Neural progenitor cell (in vitro differentiated cells): Measurements from ENCODE around the gene SREBF1. TPM values are rescaled to one million over a fixed set of nuclear protein-coding genes. Genes with fewer than 3 reads are reported as not detected.

Experiments used
- DNase-seq: peaks from one replicate; pipeline ENCODE4 v3.0.0-alpha.2; 2016; ENCODE audit warnings: low spot score
- H2AFZ ChIP-seq: fragments of 200-600 bp; sonication (generic); replicated peaks from 2 replicates; pipeline ENCODE4 v1.6.1; 2016; ENCODE audit warnings: antibody characterized with exemption
- H3F3A ChIP-seq: fragments of 200-600 bp; sonication (generic); 2 replicates; pipeline ENCODE4 v1.6.1; 2016; ENCODE audit warnings: antibody characterized with exemption, low read depth
- H3K27ac ChIP-seq: fragments of 200-600 bp; sonication (generic); 2 replicates; pipeline ENCODE4 v1.5.1; 2016; ENCODE audit warnings: mild to moderate bottlenecking
- H3K27me3 ChIP-seq: fragments of 200-600 bp; sonication (generic); 2 replicates; pipeline ENCODE4 v1.6.1; 2016; ENCODE audit warnings: mild to moderate bottlenecking, moderate library complexity
- H3K36me3 ChIP-seq: fragments of 200-600 bp; sonication (generic); 2 replicates; pipeline ENCODE4 v1.5.1; 2016
- H3K4me1 ChIP-seq: fragments of 200-600 bp; sonication (generic); 2 replicates; pipeline ENCODE4 v1.6.1; 2016; ENCODE audit warnings: mixed run types
- H3K4me2 ChIP-seq: fragments of 200-600 bp; sonication (generic); 2 replicates; pipeline ENCODE4 v1.6.1; 2016
- H3K4me3 ChIP-seq: fragments of 200-600 bp; sonication (generic); 2 replicates; pipeline ENCODE4 v1.5.1; 2016
- H3K79me2 ChIP-seq: fragments of 200-600 bp; sonication (generic); 2 replicates; pipeline ENCODE4 v1.6.1; 2016; ENCODE audit warnings: low read depth
- H3K9ac ChIP-seq: fragments of 200-600 bp; sonication (generic); 2 replicates; pipeline ENCODE4 v1.6.1; 2016
- H3K9me3 ChIP-seq: fragments of 200-600 bp; sonication (generic); 2 replicates; pipeline ENCODE4 v1.5.1; 2016; ENCODE audit warnings: low read depth
- H4K20me1 ChIP-seq: fragments of 200-600 bp; sonication (generic); 2 replicates; pipeline ENCODE4 v1.6.1; 2016; ENCODE audit warnings: low read depth
- H3K27ac Mint-ChIP-seq: 3 replicates; pipeline ENCODE4 v1.8.0; 2021; ENCODE audit warnings: mixed read lengths
- H3K27me3 Mint-ChIP-seq: 2 replicates; pipeline ENCODE4 v1.8.0; 2022; ENCODE audit warnings: low read depth, mild to moderate bottlenecking, inconsistent platforms, moderate library complexity, mixed read lengths; ENCODE audit not compliant: insufficient read depth
- H3K36me3 Mint-ChIP-seq: 3 replicates; pipeline ENCODE4 v1.8.0; 2021; ENCODE audit warnings: mixed read lengths
- H3K4me1 Mint-ChIP-seq: 3 replicates; pipeline ENCODE4 v1.8.0; 2021; ENCODE audit warnings: mixed read lengths
- H3K4me3 Mint-ChIP-seq: 3 replicates; pipeline ENCODE4 v1.8.0; 2021; ENCODE audit warnings: mild to moderate bottlenecking, moderate library complexity, mixed read lengths
- H3K9me3 Mint-ChIP-seq: 3 replicates; pipeline ENCODE4 v1.8.0; 2020; ENCODE audit warnings: mixed read lengths
- CTCF ChIP-seq: fragments of 200-600 bp; sonication (generic); IDR thresholded peaks from 2 replicates; pipeline ENCODE4 v1.5.1; 2017; ENCODE audit warnings: antibody characterized with exemption, mild to moderate bottlenecking
- EZH2 ChIP-seq: fragments of 200-600 bp; sonication (generic); IDR thresholded peaks from 2 replicates; pipeline ENCODE4 v1.6.1; 2017; ENCODE audit warnings: antibody characterized with exemption, mild to moderate bottlenecking, moderate library complexity
- EZH2phosphoT487 ChIP-seq: fragments of 200-600 bp; sonication (generic); IDR thresholded peaks from 2 replicates; pipeline ENCODE4 v1.6.1; 2017; ENCODE audit warnings: antibody characterized with exemption
- total RNA-seq: library from RNA; depleted of rRNA; stranded (reverse); fragments of >200 nt; gene quantifications from 2 replicates; pipeline ENCODE4 v1.2.3, GENCODE V29; 2015; ENCODE audit warnings: low replicate concordance

The SREBF1 gene
- total RNA-seq, 1 donor from 2014 or later, result 12.7 TPM

GRCh38 chr17:17837966-17838962, 1.5 kb upstream of the SREBF1 start:
- Mint-ChIP-seq H3K27me3 (peaks cover 5% of the 10 kb centered on the region), H3K9me3 (no peaks in the 10 kb centered on the region), H3K27ac (peak overlapping the region; percentile 37), H3K36me3 (peaks cover 2% of the 10 kb centered on the region), H3K4me3 (peak overlapping the region; percentile 93), H3K4me1 (peaks cover 63% of the 10 kb centered on the region)
- peak; percentile 41 for DNase-seq
- peak overlapping the region; percentile 76 for H3K4me2 ChIP-seq
- no peak for TF ChIP-seq CTCF
- TF ChIP-seq EZH2, result no peak
- no peak for TF ChIP-seq EZH2phosphoT487
- H3K4me3 ChIP-seq, result no peak overlapping the region
- H3F3A ChIP-seq, result peaks cover 48% of the 10 kb centered on the region
- peaks cover 28% of the 10 kb centered on the region for H4K20me1 ChIP-seq
- no peak overlapping the region for H2AFZ ChIP-seq
- H3K27me3 ChIP-seq, result no peaks in the 10 kb centered on the region
- H3K9ac ChIP-seq, result no peak overlapping the region
- H3K4me1 ChIP-seq, result peaks cover 42% of the 10 kb centered on the region
- H3K36me3 ChIP-seq, result no peaks in the 10 kb centered on the region
- peaks cover 28% of the 10 kb centered on the region for H3K79me2 ChIP-seq
- no peaks in the 10 kb centered on the region for H3K9me3 ChIP-seq
- peak overlapping the region; percentile 93 for H3K27ac ChIP-seq

GRCh38 chr17:17837380-17837821, 615 bp upstream of the SREBF1 start:
- no peaks in the 10 kb centered on the region for H3K36me3 ChIP-seq
- peak overlapping the region; percentile 93 for H3K27ac ChIP-seq
- Mint-ChIP-seq H3K9me3 (no peaks in the 10 kb centered on the region), H3K36me3 (peaks cover 2% of the 10 kb centered on the region), H3K4me3 (peak overlapping the region; percentile 93), H3K4me1 (peaks cover 64% of the 10 kb centered on the region), H3K27me3 (peaks cover 5% of the 10 kb centered on the region), H3K27ac (peak overlapping the region; percentile 97)
- H3K9ac ChIP-seq, result no peak overlapping the region
- TF ChIP-seq CTCF, result no peak
- TF ChIP-seq EZH2, result peak; percentile 5
- no peak for TF ChIP-seq EZH2phosphoT487
- H3F3A ChIP-seq, result peaks cover 48% of the 10 kb centered on the region
- DNase-seq, result peak; percentile 50
- H3K79me2 ChIP-seq, result peaks cover 35% of the 10 kb centered on the region
- no peaks in the 10 kb centered on the region for H3K27me3 ChIP-seq
- H3K4me1 ChIP-seq, result peaks cover 42% of the 10 kb centered on the region
- H3K9me3 ChIP-seq, result no peaks in the 10 kb centered on the region
- peak overlapping the region; percentile 82 for H3K4me3 ChIP-seq
- H4K20me1 ChIP-seq, result peaks cover 35% of the 10 kb centered on the region
- no peak overlapping the region for H2AFZ ChIP-seq
- peak overlapping the region; percentile 76 for H3K4me2 ChIP-seq

GRCh38 chr17:17836250-17836817, 452 bp downstream of the SREBF1 start:
- Histone ChIP-seq H3K4me1 (peaks cover 42% of the 10 kb centered on the region), H3K9me3 (no peaks in the 10 kb centered on the region), H3K4me2 (peak overlapping the region; percentile 76), H3K36me3 (no peaks in the 10 kb centered on the region), H3K9ac (peak overlapping the region; percentile 91), H4K20me1 (peaks cover 46% of the 10 kb centered on the region), H2AFZ (no peak overlapping the region), H3K4me3 (peak overlapping the region; percentile 82), H3K79me2 (peaks cover 46% of the 10 kb centered on the region), H3K27ac (peak overlapping the region; percentile 93), H3K27me3 (no peaks in the 10 kb centered on the region), H3F3A (peaks cover 45% of the 10 kb centered on the region)
- Mint-ChIP-seq H3K4me3 (peak overlapping the region; percentile 82), H3K9me3 (no peaks in the 10 kb centered on the region), H3K4me1 (peaks cover 74% of the 10 kb centered on the region), H3K27ac (no peak overlapping the region), H3K27me3 (peaks cover 5% of the 10 kb centered on the region), H3K36me3 (peaks cover 5% of the 10 kb centered on the region)
- no peak for TF ChIP-seq EZH2phosphoT487
- no peak for TF ChIP-seq CTCF
- no peak for TF ChIP-seq EZH2
- peak; percentile 100 for DNase-seq
